HepG2 (cell line): ENCODE data around the gene PPP4R2. TPM values are rescaled to one million over a fixed set of nuclear protein-coding genes. Genes with fewer than 3 reads are reported as not detected.

Experiments used
- ARHGAP35 ChIP-seq: sonication (generic); formaldehyde crosslinking; IDR thresholded peaks from 2 replicates; pipeline ENCODE4 v1.9.0; 2022; ENCODE audit warnings: mild to moderate bottlenecking, inconsistent platforms, moderate library complexity, missing genetic modification reagents, borderline replicate concordance
- ARID2 ChIP-seq: sonication (generic); formaldehyde crosslinking; IDR thresholded peaks from 2 replicates; pipeline ENCODE4 v1.8.1; 2022; ENCODE audit warnings: mild to moderate bottlenecking, missing genetic modification reagents, borderline replicate concordance
- MED13 ChIP-seq: sonication (generic); formaldehyde crosslinking; IDR thresholded peaks from 2 replicates; pipeline ENCODE4 v1.5.0; 2020; ENCODE audit warnings: missing genetic modification reagents
- MYNN ChIP-seq: sonication (generic); formaldehyde crosslinking; IDR thresholded peaks from 2 replicates; pipeline ENCODE4 v1.4.0; 2020; ENCODE audit warnings: mild to moderate bottlenecking, low read depth, missing genetic modification reagents
- NFIC ChIP-seq: IDR thresholded peaks from 2 replicates; pipeline ENCODE4 v1.6.1; 2012; ENCODE audit warnings: mild to moderate bottlenecking, low read length, inconsistent platforms
- SMARCE1 ChIP-seq: fragments of 450-650 bp; IDR thresholded peaks from 2 replicates; pipeline ENCODE4 v1.6.1; 2017; ENCODE audit warnings: borderline replicate concordance
- SNAPC2 ChIP-seq: sonication (generic); formaldehyde crosslinking; IDR thresholded peaks from 2 replicates; pipeline ENCODE4 v1.8.1; 2022; ENCODE audit warnings: mild to moderate bottlenecking, missing genetic modification reagents
- ZIK1 ChIP-seq: sonication (generic); formaldehyde crosslinking; IDR thresholded peaks from 2 replicates; pipeline ENCODE4 v1.5.0; 2020; ENCODE audit warnings: mild to moderate bottlenecking, low read depth, missing genetic modification reagents, borderline replicate concordance
- ZNF205 ChIP-seq: IDR thresholded peaks from 2 replicates; pipeline ENCODE4 v1.6.1; 2018; ENCODE audit warnings: missing biosample characterization, missing genetic modification reagents
- ZNF331 ChIP-seq: sonication (generic); formaldehyde crosslinking; IDR thresholded peaks from 2 replicates; pipeline ENCODE4 v1.4.0; 2020; ENCODE audit warnings: missing genetic modification reagents
- ZNF605 ChIP-seq: sonication (generic); formaldehyde crosslinking; IDR thresholded peaks from 2 replicates; pipeline ENCODE4 v1.8.0; 2022; ENCODE audit warnings: mild to moderate bottlenecking, missing genetic modification reagents
- ZNF607 ChIP-seq: sonication (generic); formaldehyde crosslinking; IDR thresholded peaks from 2 replicates; pipeline ENCODE4 v1.5.1; 2020; ENCODE audit warnings: missing genetic modification reagents, mild to moderate bottlenecking, borderline replicate concordance
- ZNF746 ChIP-seq: sonication (generic); formaldehyde crosslinking; IDR thresholded peaks from 2 replicates; pipeline ENCODE4 v1.8.0; 2022; ENCODE audit warnings: mild to moderate bottlenecking, missing genetic modification reagents
- polyA plus RNA-seq, 8 experiments: library from polyadenylated mRNA; depleted of rRNA in 3 of 8; stranded (reverse) in 7 of 8; unstranded in 1 of 8; fragments of >200 nt; fragmentation: Illumina TruSeq in 4 of 8; extraction: Trizol in 4 of 8; gene quantifications; 2 replicates each; pipeline versions ENCODE4 v1.2.1 to v1.2.3, GENCODE V29; 2011 to 2016; ENCODE audit warnings: low read depth in 4 of 8, missing spikeins in 1 of 8, mixed read lengths in 1 of 8; ENCODE audit not compliant: insufficient read depth in 1 of 8
- total RNA-seq, 5 experiments: library from RNA; depleted of rRNA; stranded (reverse); fragments of >200 nt; fragmentation: Illumina TruSeq; extraction: Trizol; gene quantifications; 2 replicates each; pipeline ENCODE4 v1.2.3, GENCODE V29; 2016; ENCODE audit warnings: low read depth in 1 of 5
- TF ChIP-seq, protein P1 (sequence below): sonication (generic); formaldehyde crosslinking; IDR thresholded peaks from 2 replicates; pipeline ENCODE4 v1.4.0; 2020; ENCODE audit warnings: mild to moderate bottlenecking, low read depth, missing genetic modification reagents
- TF ChIP-seq, protein P2 (sequence below): IDR thresholded peaks from 2 replicates; pipeline ENCODE4 v1.6.1; 2016; ENCODE audit warnings: low read depth, control low read depth
- TF ChIP-seq, protein P3 (sequence below): sonication (generic); formaldehyde crosslinking; IDR thresholded peaks from 2 replicates; pipeline ENCODE4 v1.5.0; 2020; ENCODE audit warnings: mild to moderate bottlenecking, missing genetic modification reagents
- TF ChIP-seq, protein P4 (sequence below): sonication (generic); formaldehyde crosslinking; IDR thresholded peaks from 2 replicates; pipeline ENCODE4 v1.4.0; 2020; ENCODE audit warnings: missing genetic modification reagents

Gene PPP4R2
- total and polyA plus RNA-seq, 2 of the 13 experiments (the other 11 are each of a cell fraction or from before 2014, with no cell fraction given): 22.3 to 161 TPM

DNA sequence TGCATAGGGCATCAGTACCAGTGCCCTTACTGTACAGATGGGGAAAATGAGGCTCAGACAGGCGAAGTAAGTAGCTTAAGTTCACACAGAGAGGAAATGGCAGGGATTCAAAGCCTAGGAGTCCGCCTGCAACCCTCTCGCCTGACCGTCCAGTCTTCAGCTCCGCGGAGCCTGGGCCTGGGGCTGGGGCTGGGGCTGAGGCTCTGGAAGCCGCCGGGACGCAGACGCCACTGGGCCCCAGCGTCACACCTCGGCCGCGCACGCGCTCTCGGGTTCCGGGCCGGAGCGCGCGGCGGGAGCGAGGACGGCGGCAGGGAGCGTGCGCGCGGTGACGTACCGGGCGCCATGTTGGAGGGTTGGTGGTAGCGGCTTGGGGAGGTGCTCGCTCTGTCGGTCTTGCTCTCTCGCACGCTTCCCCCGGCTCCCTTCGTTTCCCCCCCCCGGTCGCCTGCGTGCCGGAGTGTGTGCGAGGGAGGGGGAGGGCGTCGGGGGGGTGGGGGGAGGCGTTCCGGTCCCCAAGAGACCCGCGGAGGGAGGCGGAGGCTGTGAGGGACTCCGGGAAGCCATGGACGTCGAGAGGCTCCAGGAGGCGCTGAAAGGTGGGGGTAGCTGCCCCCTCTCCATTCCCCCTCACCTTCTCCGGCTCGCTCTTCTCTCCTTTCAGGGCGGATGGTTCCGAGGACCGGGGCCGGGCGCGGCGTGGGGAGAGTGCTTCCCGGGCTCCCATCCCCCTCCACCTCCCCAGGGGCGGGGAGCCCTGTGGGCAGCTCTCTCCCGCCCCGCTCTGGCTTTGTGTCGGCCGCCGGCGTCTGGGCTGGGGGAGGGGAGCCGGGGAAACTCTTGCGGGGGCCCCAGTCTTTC is at the start of gene PPP4R2 (continued):
- TF ChIP-seq, protein P1, sequence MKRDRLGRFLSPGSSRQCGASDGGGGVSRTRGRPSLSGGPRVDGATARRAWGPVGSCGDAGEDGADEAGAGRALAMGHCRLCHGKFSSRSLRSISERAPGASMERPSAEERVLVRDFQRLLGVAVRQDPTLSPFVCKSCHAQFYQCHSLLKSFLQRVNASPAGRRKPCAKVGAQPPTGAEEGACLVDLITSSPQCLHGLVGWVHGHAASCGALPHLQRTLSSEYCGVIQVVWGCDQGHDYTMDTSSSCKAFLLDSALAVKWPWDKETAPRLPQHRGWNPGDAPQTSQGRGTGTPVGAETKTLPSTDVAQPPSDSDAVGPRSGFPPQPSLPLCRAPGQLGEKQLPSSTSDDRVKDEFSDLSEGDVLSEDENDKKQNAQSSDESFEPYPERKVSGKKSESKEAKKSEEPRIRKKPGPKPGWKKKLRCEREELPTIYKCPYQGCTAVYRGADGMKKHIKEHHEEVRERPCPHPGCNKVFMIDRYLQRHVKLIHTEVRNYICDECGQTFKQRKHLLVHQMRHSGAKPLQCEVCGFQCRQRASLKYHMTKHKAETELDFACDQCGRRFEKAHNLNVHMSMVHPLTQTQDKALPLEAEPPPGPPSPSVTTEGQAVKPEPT: no peak
- peak; percentile 80; the same call in 1 of the 2 replicates for TF ChIP-seq SNAPC2
- TF ChIP-seq ARHGAP35 (CRISPR knock-in tag): peak; percentile 76; the same call in 1 of the 2 replicates
- TF ChIP-seq ZNF605 (CRISPR knock-in tag): no peak
- TF ChIP-seq NFIC: no peak
- TF ChIP-seq ZNF746: no peak; the same call in 1 of the 2 replicates
- peak; percentile 72 for TF ChIP-seq ZNF331 (CRISPR knock-in tag)
- TF ChIP-seq SMARCE1: no peak
- TF ChIP-seq ZIK1: peak; percentile 31; the same call in 1 of the 2 replicates
- no peak for TF ChIP-seq MYNN
- TF ChIP-seq, protein P2, sequence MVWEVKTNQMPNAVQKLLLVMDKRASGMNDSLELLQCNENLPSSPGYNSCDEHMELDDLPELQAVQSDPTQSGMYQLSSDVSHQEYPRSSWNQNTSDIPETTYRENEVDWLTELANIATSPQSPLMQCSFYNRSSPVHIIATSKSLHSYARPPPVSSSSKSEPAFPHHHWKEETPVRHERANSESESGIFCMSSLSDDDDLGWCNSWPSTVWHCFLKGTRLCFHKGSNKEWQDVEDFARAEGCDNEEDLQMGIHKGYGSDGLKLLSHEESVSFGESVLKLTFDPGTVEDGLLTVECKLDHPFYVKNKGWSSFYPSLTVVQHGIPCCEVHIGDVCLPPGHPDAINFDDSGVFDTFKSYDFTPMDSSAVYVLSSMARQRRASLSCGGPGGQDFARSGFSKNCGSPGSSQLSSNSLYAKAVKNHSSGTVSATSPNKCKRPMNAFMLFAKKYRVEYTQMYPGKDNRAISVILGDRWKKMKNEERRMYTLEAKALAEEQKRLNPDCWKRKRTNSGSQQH (CRISPR knock-in tag): peak; percentile 67
- peak; percentile 62; the same call in 1 of the 2 replicates for TF ChIP-seq ZNF607 (CRISPR knock-in tag)
- TF ChIP-seq, protein P3, sequence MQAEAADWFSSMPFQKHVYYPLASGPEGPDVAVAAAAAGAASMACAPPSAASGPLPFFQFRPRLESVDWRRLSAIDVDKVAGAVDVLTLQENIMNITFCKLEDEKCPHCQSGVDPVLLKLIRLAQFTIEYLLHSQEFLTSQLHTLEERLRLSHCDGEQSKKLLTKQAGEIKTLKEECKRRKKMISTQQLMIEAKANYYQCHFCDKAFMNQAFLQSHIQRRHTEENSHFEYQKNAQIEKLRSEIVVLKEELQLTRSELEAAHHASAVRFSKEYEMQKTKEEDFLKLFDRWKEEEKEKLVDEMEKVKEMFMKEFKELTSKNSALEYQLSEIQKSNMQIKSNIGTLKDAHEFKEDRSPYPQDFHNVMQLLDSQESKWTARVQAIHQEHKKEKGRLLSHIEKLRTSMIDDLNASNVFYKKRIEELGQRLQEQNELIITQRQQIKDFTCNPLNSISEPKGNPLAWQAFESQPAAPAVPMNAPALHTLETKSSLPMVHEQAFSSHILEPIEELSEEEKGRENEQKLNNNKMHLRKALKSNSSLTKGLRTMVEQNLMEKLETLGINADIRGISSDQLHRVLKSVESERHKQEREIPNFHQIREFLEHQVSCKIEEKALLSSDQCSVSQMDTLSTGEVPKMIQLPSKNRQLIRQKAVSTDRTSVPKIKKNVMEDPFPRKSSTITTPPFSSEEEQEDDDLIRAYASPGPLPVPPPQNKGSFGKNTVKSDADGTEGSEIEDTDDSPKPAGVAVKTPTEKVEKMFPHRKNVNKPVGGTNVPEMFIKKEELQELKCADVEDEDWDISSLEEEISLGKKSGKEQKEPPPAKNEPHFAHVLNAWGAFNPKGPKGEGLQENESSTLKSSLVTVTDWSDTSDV: no peak
- TF ChIP-seq, protein P4, sequence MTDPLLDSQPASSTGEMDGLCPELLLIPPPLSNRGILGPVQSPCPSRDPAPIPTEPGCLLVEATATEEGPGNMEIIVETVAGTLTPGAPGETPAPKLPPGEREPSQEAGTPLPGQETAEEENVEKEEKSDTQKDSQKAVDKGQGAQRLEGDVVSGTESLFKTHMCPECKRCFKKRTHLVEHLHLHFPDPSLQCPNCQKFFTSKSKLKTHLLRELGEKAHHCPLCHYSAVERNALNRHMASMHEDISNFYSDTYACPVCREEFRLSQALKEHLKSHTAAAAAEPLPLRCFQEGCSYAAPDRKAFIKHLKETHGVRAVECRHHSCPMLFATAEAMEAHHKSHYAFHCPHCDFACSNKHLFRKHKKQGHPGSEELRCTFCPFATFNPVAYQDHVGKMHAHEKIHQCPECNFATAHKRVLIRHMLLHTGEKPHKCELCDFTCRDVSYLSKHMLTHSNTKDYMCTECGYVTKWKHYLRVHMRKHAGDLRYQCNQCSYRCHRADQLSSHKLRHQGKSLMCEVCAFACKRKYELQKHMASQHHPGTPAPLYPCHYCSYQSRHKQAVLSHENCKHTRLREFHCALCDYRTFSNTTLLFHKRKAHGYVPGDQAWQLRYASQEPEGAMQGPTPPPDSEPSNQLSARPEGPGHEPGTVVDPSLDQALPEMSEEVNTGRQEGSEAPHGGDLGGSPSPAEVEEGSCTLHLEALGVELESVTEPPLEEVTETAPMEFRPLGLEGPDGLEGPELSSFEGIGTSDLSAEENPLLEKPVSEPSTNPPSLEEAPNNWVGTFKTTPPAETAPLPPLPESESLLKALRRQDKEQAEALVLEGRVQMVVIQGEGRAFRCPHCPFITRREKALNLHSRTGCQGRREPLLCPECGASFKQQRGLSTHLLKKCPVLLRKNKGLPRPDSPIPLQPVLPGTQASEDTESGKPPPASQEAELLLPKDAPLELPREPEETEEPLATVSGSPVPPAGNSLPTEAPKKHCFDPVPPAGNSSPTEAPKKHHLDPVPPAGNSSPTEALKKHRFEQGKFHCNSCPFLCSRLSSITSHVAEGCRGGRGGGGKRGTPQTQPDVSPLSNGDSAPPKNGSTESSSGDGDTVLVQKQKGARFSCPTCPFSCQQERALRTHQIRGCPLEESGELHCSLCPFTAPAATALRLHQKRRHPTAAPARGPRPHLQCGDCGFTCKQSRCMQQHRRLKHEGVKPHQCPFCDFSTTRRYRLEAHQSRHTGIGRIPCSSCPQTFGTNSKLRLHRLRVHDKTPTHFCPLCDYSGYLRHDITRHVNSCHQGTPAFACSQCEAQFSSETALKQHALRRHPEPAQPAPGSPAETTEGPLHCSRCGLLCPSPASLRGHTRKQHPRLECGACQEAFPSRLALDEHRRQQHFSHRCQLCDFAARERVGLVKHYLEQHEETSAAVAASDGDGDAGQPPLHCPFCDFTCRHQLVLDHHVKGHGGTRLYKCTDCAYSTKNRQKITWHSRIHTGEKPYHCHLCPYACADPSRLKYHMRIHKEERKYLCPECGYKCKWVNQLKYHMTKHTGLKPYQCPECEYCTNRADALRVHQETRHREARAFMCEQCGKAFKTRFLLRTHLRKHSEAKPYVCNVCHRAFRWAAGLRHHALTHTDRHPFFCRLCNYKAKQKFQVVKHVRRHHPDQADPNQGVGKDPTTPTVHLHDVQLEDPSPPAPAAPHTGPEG: peak; percentile 73; the same call in 1 of the 2 replicates
- TF ChIP-seq ZNF205 (CRISPR knock-in tag): no peak
- TF ChIP-seq ARID2 (CRISPR knock-in tag): no peak
- no peak for TF ChIP-seq MED13 (CRISPR knock-in tag)
